GM20431 (cell line): ENCODE data around the gene LIMK1.
"Not testable (repeated sequence)": the region's sequence is repeated elsewhere in the genome, so short reads cannot be mapped to it uniquely, and the experiment has no call there.

Source experiments
- in situ Hi-C: fragments of 300-500 bp; cut with MseI, MboI; formaldehyde crosslinking; loops from one replicate; pipeline ENCODE4 v1.15.0; 2020; ENCODE audit warnings: low sequenced_read_pairs; ENCODE audit not compliant: unreplicated experiment

Gene LIMK1

GRCh38 chr7:74116356-74116755 lies 32.8 kb downstream of the LIMK1 start:
- in situ Hi-C loops: no loop called here

- in situ Hi-C loops: no loop called here
Measured at GRCh38 chr7:74119831-74120230, 36.2 kb downstream of the LIMK1 start.

- in situ Hi-C loops: no loop called here
Measured at GRCh38 chr7:74121401-74122249, 38.0 kb downstream of the LIMK1 start.

GRCh38 chr7:74123892-74124291 lies 40.3 kb downstream of the LIMK1 start:
- in situ Hi-C loops: not testable (repeated sequence)

- in situ Hi-C loops: no loop called here
Measured at GRCh38 chr7:74126220-74126880, 42.7 kb downstream of the LIMK1 start.

- in situ Hi-C loops: no loop called here
Measured at GRCh38 chr7:74129887-74130286, 46.3 kb downstream of the LIMK1 start.

GRCh38 chr7:74130518-74130917 lies 46.9 kb downstream of the LIMK1 start:
- in situ Hi-C loops: no loop called here

GRCh38 chr7:74134117-74134620 lies 50.6 kb downstream of the LIMK1 start:
- in situ Hi-C loops: no loop called here

GRCh38 chr7:74138334-74138867 lies 54.8 kb downstream of the LIMK1 start:
- in situ Hi-C loops: no loop called here

- in situ Hi-C loops: no loop called here
Measured at GRCh38 chr7:74138945-74139843, 55.6 kb downstream of the LIMK1 start.

- in situ Hi-C loops: no loop called here
Measured at GRCh38 chr7:74141705-74142104, 58.1 kb downstream of the LIMK1 start.

- in situ Hi-C loops: no loop called here
Measured at GRCh38 chr7:74143383-74143782, 59.8 kb downstream of the LIMK1 start.

GRCh38 chr7:74148491-74148890 lies 64.9 kb downstream of the LIMK1 start:
- in situ Hi-C loops: no loop called here

- in situ Hi-C loops: no loop called here
Measured at GRCh38 chr7:74149071-74149470, 65.5 kb downstream of the LIMK1 start.

- in situ Hi-C loops: no loop called here
Measured at GRCh38 chr7:74149603-74150002, 66.0 kb downstream of the LIMK1 start.

- in situ Hi-C loops: no loop called here
Measured at GRCh38 chr7:74153736-74154135, 70.1 kb downstream of the LIMK1 start.

GRCh38 chr7:74155810-74156395 lies 72.3 kb downstream of the LIMK1 start:
- in situ Hi-C loops: no loop called here

GRCh38 chr7:74157605-74158004 lies 74.0 kb downstream of the LIMK1 start:
- in situ Hi-C loops: no loop called here

- in situ Hi-C loops: no loop called here
Measured at GRCh38 chr7:74164985-74165456, 81.4 kb downstream of the LIMK1 start.
